Stomach smooth muscle (tissue), 2 donors: ENCODE data around the gene SEMA3C.

Experiments
- H3K27ac ChIP-seq: one replicate; pipeline ENCODE4 v1.7.0; 2013; ENCODE audit warnings: mild to moderate bottlenecking, low read length, inconsistent platforms
- H3K27me3 ChIP-seq, 2 donors: one replicate each; pipeline ENCODE4 v1.7.0; 2013; ENCODE audit warnings: low read length in 2 of 2; ENCODE audit not compliant: insufficient read depth in 2 of 2, control insufficient read depth in 1 of 2
- H3K36me3 ChIP-seq, 2 donors: one replicate each; pipeline ENCODE4 v1.7.0; 2013; ENCODE audit warnings: low read length in 2 of 2; ENCODE audit not compliant: control insufficient read depth in 2 of 2, insufficient read depth in 2 of 2
- H3K4me1 ChIP-seq: one replicate; pipeline ENCODE4 v1.7.0; 2013; ENCODE audit warnings: low read length; ENCODE audit not compliant: control insufficient read depth, insufficient read depth
- H3K4me3 ChIP-seq, 2 donors: one replicate each; pipeline ENCODE4 v1.7.0; 2013; ENCODE audit warnings: low read length in 2 of 2
- H3K9ac ChIP-seq, 2 donors: one replicate each; pipeline ENCODE4 v1.7.0; 2013; ENCODE audit warnings: low read length in 2 of 2, mild to moderate bottlenecking in 1 of 2
- H3K9me3 ChIP-seq, 2 donors: one replicate each; pipeline ENCODE4 v1.7.0; 2013; ENCODE audit warnings: low read length in 2 of 2; ENCODE audit not compliant: control insufficient read depth in 2 of 2
- donor health status: healthy.
- donor health status: Pancreatic carcinoma.

The SEMA3C gene

GRCh38 chr7:80945976-80946375, 27.1 kb upstream of the SEMA3C start:
- no peaks in the 10 kb centered on the region for H3K27me3 ChIP-seq
- H3K4me3 ChIP-seq = no peak overlapping the region
- no peaks in the 10 kb centered on the region for H3K36me3 ChIP-seq
- H3K27ac ChIP-seq = no peak overlapping the region
- peaks cover 4% of the 10 kb centered on the region for H3K4me1 ChIP-seq
- H3K9ac ChIP-seq = no peak overlapping the region
- H3K9me3 ChIP-seq = no peaks in the 10 kb centered on the region

GRCh38 chr7:80943342-80943741, 24.5 kb upstream of the SEMA3C start:
- Histone ChIP-seq H3K27me3 (no peaks in the 10 kb centered on the region), H3K27ac (no peak overlapping the region), H3K9ac (no peak overlapping the region), H3K4me3 (no peak overlapping the region), H3K36me3 (no peaks in the 10 kb centered on the region), H3K4me1 (peaks cover 4% of the 10 kb centered on the region), H3K9me3 (no peaks in the 10 kb centered on the region)

GRCh38 chr7:80942261-80943041, 23.6 kb upstream of the SEMA3C start:
- Histone ChIP-seq H3K36me3 (no peaks in the 10 kb centered on the region), H3K27me3 (no peaks in the 10 kb centered on the region), H3K4me3 (no peak overlapping the region), H3K9ac (no peak overlapping the region), H3K9me3 (no peaks in the 10 kb centered on the region), H3K27ac (no peak overlapping the region), H3K4me1 (peaks cover 4% of the 10 kb centered on the region)

GRCh38 chr7:80941208-80941758, 22.4 kb upstream of the SEMA3C start:
- Histone ChIP-seq H3K9ac (no peak overlapping the region), H3K9me3 (no peaks in the 10 kb centered on the region), H3K27ac (no peak overlapping the region), H3K36me3 (no peaks in the 10 kb centered on the region), H3K27me3 (no peaks in the 10 kb centered on the region), H3K4me3 (no peak overlapping the region), H3K4me1 (peaks cover 4% of the 10 kb centered on the region)

GRCh38 chr7:80940539-80941207, 21.8 kb upstream of the SEMA3C start:
- Histone ChIP-seq H3K9me3 (no peaks in the 10 kb centered on the region), H3K9ac (no peak overlapping the region), H3K36me3 (no peaks in the 10 kb centered on the region), H3K4me3 (no peak overlapping the region), H3K27ac (no peak overlapping the region), H3K4me1 (peaks cover 4% of the 10 kb centered on the region), H3K27me3 (no peaks in the 10 kb centered on the region)

GRCh38 chr7:80937336-80937735, 18.5 kb upstream of the SEMA3C start:
- H3K9ac ChIP-seq = no peak overlapping the region
- H3K9me3 ChIP-seq = no peaks in the 10 kb centered on the region
- peaks cover 4% of the 10 kb centered on the region for H3K4me1 ChIP-seq
- no peaks in the 10 kb centered on the region for H3K27me3 ChIP-seq
- no peak overlapping the region for H3K27ac ChIP-seq
- H3K36me3 ChIP-seq = no peaks in the 10 kb centered on the region
- H3K4me3 ChIP-seq = no peak overlapping the region

- H3K36me3 ChIP-seq = no peaks in the 10 kb centered on the region
- H3K9ac ChIP-seq = no peak overlapping the region
- no peak overlapping the region for H3K27ac ChIP-seq
- H3K9me3 ChIP-seq = no peaks in the 10 kb centered on the region
- peaks cover 2% of the 10 kb centered on the region for H3K4me1 ChIP-seq
- H3K27me3 ChIP-seq = no peaks in the 10 kb centered on the region
- no peak overlapping the region for H3K4me3 ChIP-seq
Observed at GRCh38 chr7:80935991-80936780, 17.3 kb upstream of the SEMA3C start.

- no peaks in the 10 kb centered on the region for H3K36me3 ChIP-seq
- no peaks in the 10 kb centered on the region for H3K9me3 ChIP-seq
- H3K27ac ChIP-seq = no peak overlapping the region
- H3K4me1 ChIP-seq = no peaks in the 10 kb centered on the region
- H3K9ac ChIP-seq = no peak overlapping the region
- no peak overlapping the region for H3K4me3 ChIP-seq
- H3K27me3 ChIP-seq = no peaks in the 10 kb centered on the region
Observed at GRCh38 chr7:80934321-80934720, 15.5 kb upstream of the SEMA3C start.

- Histone ChIP-seq H3K4me1 (no peaks in the 10 kb centered on the region), H3K36me3 (no peaks in the 10 kb centered on the region), H3K27ac (no peak overlapping the region), H3K4me3 (no peak overlapping the region), H3K9me3 (no peaks in the 10 kb centered on the region), H3K27me3 (no peaks in the 10 kb centered on the region), H3K9ac (no peak overlapping the region)
Observed at GRCh38 chr7:80932536-80932935, 13.7 kb upstream of the SEMA3C start.

GRCh38 chr7:80929619-80930018, 10.8 kb upstream of the SEMA3C start:
- Histone ChIP-seq H3K36me3 (no peaks in the 10 kb centered on the region), H3K9me3 (no peaks in the 10 kb centered on the region), H3K4me3 (no peak overlapping the region), H3K9ac (no peak overlapping the region), H3K4me1 (no peaks in the 10 kb centered on the region), H3K27me3 (no peaks in the 10 kb centered on the region), H3K27ac (no peak overlapping the region)
